Measurements from ENCODE around the gene OPRL1.
"Not testable (repeated sequence)": the region's sequence is repeated elsewhere in the genome, so short reads cannot be mapped to it uniquely, and the experiment has no call there.

Gene OPRL1

DNA sequence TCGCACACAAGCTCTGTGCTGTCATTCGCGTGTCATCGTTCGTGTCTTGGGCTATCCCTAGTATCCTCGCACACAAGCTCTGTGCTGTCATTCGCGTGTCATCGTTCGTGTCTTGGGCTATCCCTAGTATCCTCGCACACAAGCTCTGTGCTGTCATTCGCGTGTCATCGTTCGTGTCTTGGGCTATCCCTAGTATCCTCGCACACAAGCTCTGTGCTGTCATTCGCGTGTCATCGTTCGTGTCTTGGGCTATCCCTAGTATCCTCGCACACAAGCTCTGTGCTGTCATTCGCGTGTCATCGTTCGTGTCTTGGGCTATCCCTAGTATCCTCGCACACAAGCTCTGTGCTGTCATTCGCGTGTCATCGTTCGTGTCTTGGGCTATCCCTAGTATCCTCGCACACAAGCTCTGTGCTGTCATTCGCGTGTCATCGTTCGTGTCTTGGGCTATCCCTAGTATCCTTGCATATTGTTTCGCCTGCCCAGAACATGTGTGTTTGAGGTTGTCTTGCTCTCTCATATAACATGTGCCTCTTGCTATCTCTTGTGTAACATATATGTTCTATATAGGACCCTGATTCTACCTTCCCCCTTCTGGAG lies 7.4 kb downstream of the OPRL1 start:
- not testable (repeated sequence) for DNase-seq

DNA sequence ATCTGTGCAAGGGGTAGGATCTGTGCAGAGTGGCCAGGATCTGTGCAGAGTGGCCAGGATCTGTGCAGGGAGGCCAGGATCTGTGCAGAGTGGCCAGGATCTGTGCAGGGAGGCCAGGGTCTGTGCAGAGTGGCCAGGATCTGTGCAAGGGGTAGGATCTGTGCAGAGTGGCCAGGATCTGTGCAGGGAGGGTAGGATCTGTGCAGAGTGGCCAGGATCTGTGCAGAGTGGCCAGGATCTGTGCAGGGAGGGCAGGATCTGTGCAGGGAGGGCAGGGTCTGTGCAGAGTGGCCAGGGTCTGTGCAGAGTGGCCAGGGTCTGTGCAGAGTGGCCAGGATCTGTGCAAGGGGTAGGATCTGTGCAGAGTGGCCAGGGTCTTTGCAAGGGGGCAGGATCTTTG lies 8.7 kb downstream of the OPRL1 start:
- not testable (repeated sequence) for DNase-seq

DNA sequence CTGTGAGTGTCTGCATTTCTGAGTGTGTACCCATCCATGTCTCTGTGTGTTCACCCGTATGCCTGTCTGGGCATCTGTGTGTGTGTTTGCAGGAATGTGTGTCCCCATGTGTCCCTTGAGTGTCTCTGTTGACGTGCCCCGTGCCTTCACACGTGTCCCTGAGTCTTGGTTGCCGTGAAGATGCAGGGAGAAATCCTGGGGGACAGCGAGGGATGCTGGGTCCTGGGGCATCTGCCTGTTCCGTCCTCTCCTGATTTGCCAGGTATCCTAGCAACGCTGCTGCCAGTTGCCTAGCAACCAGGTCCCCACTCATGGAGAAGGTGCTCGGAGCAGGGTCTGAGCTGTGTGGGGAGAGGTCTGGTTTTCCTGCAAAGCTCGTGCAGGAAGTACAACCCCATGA lies 10.3 kb downstream of the OPRL1 start:
- DNase-seq: no peak

GRCh38 chr20:64091340-64091739 lies 11.5 kb downstream of the OPRL1 start:
- no peak for DNase-seq

- DNase-seq: no peak
These were observed 11.9 kb downstream of the OPRL1 start for GRCh38 chr20:64091770-64092169.

GRCh38 chr20:64092258-64093012 lies 12.6 kb downstream of the OPRL1 start:
- DNase-seq: no peak

DNA sequence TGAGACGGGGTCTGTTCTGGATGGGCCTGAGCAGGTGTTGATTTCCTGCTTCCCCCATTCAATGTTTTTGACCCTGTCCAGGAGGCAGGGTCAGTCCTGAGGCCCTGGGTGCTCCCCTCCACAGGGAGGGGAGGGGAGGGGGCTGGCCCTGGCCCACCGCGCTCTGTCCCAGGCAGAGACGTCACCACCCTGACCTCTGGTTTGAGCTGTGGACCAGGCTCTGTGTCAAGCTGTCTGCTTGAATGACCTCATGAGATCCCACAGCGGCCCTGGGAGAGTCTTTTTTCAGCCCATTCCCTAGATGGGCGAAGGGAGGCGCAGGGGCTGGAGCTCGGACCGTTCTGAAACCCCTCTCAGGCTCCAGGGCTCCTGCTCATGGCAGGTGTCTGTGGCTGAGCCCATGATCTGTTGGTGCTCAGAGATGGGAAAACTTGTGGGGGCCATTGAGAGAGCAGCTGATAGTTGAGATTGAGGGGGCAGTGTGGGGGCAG lies 13.2 kb downstream of the OPRL1 start:
- no peak for DNase-seq

- DNase-seq: no peak
These were observed 15.6 kb downstream of the OPRL1 start for GRCh38 chr20:64095455-64095854.

GRCh38 chr20:64095927-64096326 lies 16.0 kb downstream of the OPRL1 start:
- no peak for DNase-seq

- DNase-seq: no peak
These were observed 16.7 kb downstream of the OPRL1 start for GRCh38 chr20:64096535-64096934.

DNA sequence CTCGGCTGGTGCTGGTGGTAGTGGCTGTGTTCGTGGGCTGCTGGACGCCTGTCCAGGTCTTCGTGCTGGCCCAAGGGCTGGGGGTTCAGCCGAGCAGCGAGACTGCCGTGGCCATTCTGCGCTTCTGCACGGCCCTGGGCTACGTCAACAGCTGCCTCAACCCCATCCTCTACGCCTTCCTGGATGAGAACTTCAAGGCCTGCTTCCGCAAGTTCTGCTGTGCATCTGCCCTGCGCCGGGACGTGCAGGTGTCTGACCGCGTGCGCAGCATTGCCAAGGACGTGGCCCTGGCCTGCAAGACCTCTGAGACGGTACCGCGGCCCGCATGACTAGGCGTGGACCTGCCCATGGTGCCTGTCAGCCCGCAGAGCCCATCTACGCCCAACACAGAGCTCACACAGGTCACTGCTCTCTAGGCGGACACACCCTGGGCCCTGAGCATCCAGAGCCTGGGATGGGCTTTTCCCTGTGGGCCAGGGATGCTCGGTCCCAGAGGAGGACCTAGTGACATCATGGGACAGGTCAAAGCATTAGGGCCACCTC lies 18.7 kb downstream of the OPRL1 start:
- DNase-seq: no peak

GRCh38 chr20:64099086-64099786 lies 19.4 kb downstream of the OPRL1 start:
- DNase-seq: no peak

GRCh38 chr20:64099880-64100565 lies 20.1 kb downstream of the OPRL1 start:
- no peak for DNase-seq

DNA sequence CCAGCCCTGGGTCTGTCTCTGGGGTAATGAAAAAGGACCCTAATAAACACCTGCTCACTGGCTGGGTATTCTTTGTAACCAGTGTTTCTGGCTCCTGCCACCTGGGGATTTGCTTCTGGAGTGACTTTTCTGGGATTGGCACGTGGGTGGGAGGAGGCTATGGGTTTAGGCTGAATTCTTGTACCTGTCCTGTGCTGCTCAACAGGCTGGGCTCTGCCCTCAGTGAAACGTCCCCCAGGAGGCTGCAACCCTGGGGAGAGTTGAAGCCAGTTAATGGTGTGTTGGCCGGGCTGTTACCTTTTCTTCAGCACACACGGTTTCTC lies 20.6 kb downstream of the OPRL1 start:
- no peak for DNase-seq

DNA sequence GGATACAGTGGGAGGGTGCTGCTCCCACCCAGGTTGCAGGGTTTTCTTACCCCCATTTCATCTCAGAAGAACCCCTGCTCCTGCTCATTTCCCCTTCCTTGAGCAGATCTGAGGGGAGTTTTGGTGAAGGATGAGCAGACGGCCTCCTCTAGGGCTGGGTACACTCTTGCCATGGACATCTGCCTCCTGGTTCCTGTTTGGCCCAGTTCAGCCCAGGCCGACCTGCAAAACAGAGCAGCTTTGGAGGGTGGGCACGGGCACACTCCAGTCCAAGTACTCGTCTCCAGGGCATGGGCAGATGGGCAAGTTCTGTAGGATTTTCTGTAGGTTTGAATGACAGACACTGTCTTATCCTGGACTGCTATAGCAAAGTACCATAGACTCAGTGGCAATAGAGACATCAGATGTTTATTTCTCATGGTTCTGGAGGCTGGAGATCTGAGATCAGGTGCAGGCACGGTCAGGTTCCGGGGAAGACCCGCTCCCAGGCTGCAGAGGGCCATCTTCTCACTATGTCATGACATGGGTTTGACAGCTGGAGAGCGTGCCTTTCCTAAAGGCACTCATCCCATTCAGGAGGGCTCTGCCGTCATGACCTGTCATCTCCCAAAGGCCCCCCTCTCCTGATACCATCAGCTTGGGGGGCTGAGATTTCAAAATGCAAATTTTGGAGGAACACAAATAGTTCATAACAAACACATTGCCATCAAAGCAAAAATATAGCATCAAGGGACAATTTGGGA lies 21.2 kb downstream of the OPRL1 start:
- DNase-seq: no peak

- no peak for DNase-seq
These were observed 22.1 kb downstream of the OPRL1 start for GRCh38 chr20:64101731-64102621.

DNA sequence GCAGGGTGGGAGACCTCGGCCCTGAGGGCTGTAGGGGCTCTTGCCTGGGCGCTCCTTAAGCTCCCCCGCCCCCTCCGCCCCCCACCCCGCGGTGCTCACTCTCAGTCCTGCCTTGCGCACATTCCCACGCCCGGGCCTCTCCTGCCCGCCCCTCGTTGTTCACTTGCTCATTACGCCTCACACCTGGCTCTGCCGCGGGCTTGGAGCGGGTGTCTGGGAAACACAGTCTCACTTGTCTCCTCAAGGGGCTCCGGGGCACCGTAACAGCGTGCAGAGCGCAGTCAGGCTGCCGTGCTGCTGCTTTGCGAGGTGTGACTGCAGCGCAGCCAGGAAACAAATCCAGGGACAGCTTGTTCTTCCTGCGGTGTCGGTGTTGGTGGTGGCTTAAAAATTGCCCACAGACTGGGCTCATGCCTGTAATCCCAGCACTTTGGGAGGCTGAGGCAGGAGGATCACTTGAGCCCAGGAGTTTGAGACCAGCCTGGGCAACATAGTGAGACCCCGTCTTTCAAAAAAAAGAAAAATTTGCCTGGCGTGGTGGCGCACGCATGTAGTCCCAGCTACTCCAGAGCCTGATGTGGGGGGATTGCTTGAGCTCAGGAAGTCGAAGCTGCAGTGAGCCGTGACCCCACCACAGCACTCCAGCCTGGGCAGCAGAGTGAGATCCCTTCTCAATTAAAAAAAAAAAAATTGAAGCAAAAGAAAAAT lies 22.9 kb downstream of the OPRL1 start:
- DNase-seq: no peak

GRCh38 chr20:64103871-64104666 lies 24.2 kb downstream of the OPRL1 start:
- DNase-seq: no peak

DNA sequence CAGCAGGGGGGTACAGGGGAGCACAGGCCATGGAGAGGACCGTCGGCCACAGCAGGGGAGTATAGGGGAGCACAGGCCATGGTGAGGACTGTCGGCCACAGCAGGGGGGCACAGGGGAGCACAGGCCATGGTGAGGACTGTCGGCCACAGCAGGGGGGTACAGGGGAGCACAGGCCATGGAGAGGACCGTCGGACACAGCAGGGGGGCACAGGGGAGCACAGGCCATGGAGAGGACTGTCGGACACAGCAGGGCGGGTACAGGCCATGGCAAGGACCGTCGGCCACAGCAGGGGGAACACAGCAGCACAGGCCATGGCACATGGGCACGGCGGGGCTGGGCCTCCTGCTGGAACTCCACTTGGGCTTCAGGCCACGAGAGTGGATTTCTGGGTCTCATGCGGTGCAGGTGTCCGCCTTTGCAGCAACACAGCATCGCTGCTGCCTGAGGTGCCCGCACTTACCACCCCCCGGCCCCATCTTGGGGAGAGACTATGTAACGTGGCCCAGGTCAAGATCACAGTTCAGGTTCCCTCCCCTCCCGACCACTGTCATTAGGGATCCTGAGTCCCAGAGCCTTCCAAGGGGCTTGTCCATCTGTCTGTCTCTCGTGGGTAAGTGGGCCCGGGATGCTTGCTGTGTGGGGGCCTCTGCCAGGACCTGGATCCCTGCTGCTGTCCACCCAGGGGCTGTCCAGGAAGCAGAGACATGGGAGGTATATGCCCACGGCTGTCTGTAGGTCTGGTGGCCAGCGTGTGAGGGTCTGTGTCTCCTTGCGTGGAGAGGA lies 25.0 kb downstream of the OPRL1 start:
- no peak for DNase-seq
